H1 (cell line): ENCODE measurements around the gene GNG13. TPM values are rescaled to one million over a fixed set of nuclear protein-coding genes. Genes with fewer than 3 reads are reported as not detected.
A peak's percentile ranks its signal among the peaks of the same experiment; 100 is the strongest.

ENCODE experiments used
- CTCF ChIA-PET: fragments of 300-600 bp; sonication (Branson Sonifier 250); formaldehyde crosslinking; loops from one replicate; lab custom pipeline; 2021; ENCODE audit not compliant: partially characterized antibody; lab: Charles Lee
- POLR2A ChIA-PET: fragments of 300-600 bp; sonication (Branson Sonifier 250); formaldehyde crosslinking; loops from one replicate; lab custom pipeline; 2021; ENCODE audit warnings: inconsistent platforms; ENCODE audit not compliant: partially characterized antibody; lab: Charles Lee
- DNase-seq, 2 experiments: peaks; one replicate each; pipeline versions ENCODE4 v3.0.0 to v3.0.0-alpha.2; 2010 to 2022; ENCODE audit warnings: low spot score in 2 of 2, low read depth in 1 of 2, mixed read lengths in 1 of 2
- FAIRE-seq: peaks from 2 replicates; lab custom pipeline; 2011; peaks lifted over from hg19 to GRCh38; lab: Jason Lieb, UNC
- H2AFZ ChIP-seq: 2 replicates; pipeline ENCODE4 v1.8.1; 2012; ENCODE audit warnings: low read length, inconsistent platforms
- H2AK5ac ChIP-seq: 2 replicates; pipeline ENCODE4 v1.6.1; 2013; ENCODE audit warnings: low read depth, low read length
- H2BK120ac ChIP-seq: replicated peaks from 2 replicates; pipeline ENCODE3; 2013; ENCODE audit warnings: low read depth, low read length, inconsistent platforms
- H2BK12ac ChIP-seq: 2 replicates; pipeline ENCODE4 v1.6.1; 2013; ENCODE audit warnings: low read depth, low read length
- H2BK15ac ChIP-seq: 2 replicates; pipeline ENCODE4 v1.6.1; 2013; ENCODE audit warnings: low read length
- H2BK20ac ChIP-seq: 2 replicates; pipeline ENCODE4 v1.6.1; 2013; ENCODE audit warnings: low read length
- H2BK5ac ChIP-seq: 2 replicates; pipeline ENCODE4 v1.6.1; 2013; ENCODE audit warnings: low read depth, low read length
- H3K14ac ChIP-seq: 2 replicates; pipeline ENCODE4 v1.6.1; 2013; ENCODE audit warnings: inconsistent platforms; ENCODE audit not compliant: insufficient read length
- H3K18ac ChIP-seq: 2 replicates; pipeline ENCODE4 v1.6.1; 2013; ENCODE audit warnings: low read length; ENCODE audit errors: extremely low read depth
- H3K23ac ChIP-seq: 2 replicates; pipeline ENCODE4 v1.6.1; 2013; ENCODE audit warnings: inconsistent platforms; ENCODE audit not compliant: insufficient read length
- H3K23me2 ChIP-seq: 2 replicates; pipeline ENCODE4 v1.6.1; 2013; ENCODE audit warnings: low read depth, low read length
- H3K27ac ChIP-seq: 2 replicates; pipeline ENCODE4 v1.6.1; 2011; ENCODE audit warnings: low read depth, low read length, inconsistent platforms
- H3K27me3 ChIP-seq, 4 experiments: replicated peaks in 1 of 4; 1 replicate in 1 of 4; 2 replicates in 3 of 4; pipeline versions ENCODE4 v1.6.1 to v1.8.1; 2011 to 2013; ENCODE audit warnings: low read length in 3 of 4, mild to moderate bottlenecking in 3 of 4, inconsistent platforms in 2 of 4, mixed read lengths in 2 of 4, moderate library complexity in 1 of 4; ENCODE audit not compliant: control insufficient read depth in 3 of 4, insufficient read depth in 3 of 4; ENCODE audit errors: extremely low read depth in 1 of 4
- H3K36me3 ChIP-seq, 4 experiments: 2 replicates each; pipeline versions ENCODE4 v1.6.1 to v1.8.1; 2011 to 2013; ENCODE audit warnings: mild to moderate bottlenecking in 4 of 4, low read length in 3 of 4, moderate library complexity in 2 of 4, control low read depth in 1 of 4, inconsistent platforms in 1 of 4; ENCODE audit not compliant: insufficient read depth in 4 of 4, control insufficient read depth in 2 of 4
- H3K4ac ChIP-seq: replicated peaks from 2 replicates; pipeline ENCODE3; 2013; ENCODE audit warnings: low read length, low read depth, mixed read lengths, inconsistent platforms; ENCODE audit not compliant: insufficient read length
- H3K4me1 ChIP-seq, 4 experiments: replicated peaks in 1 of 4; 1 replicate in 1 of 4; 2 replicates in 3 of 4; pipeline versions ENCODE4 v1.6.1 to v1.8.1; 2011 to 2013; ENCODE audit warnings: low read length in 3 of 4, inconsistent platforms in 2 of 4, mixed read lengths in 1 of 4; ENCODE audit not compliant: insufficient read depth in 4 of 4, control insufficient read depth in 3 of 4
- H3K4me2 ChIP-seq, 2 experiments: 2 replicates each; pipeline versions ENCODE4 v1.6.1 to v1.8.1; 2011 to 2013; ENCODE audit warnings: low read depth in 2 of 2, low read length in 2 of 2, control low read depth in 1 of 2, inconsistent platforms in 1 of 2, mild to moderate bottlenecking in 1 of 2; ENCODE audit not compliant: insufficient read depth in 1 of 2
- H3K4me3 ChIP-seq, 4 experiments: fragments of 200-600, 300-600 bp in 1 of 4; sonication (generic), shearing (Covaris generic), sonication (Bioruptor Twin) in 1 of 4; 2 replicates each; pipeline versions ENCODE4 v1.5.1 to v1.8.1; 2011 to 2016; ENCODE audit warnings: low read length in 4 of 4, low read depth in 3 of 4, control low read depth in 2 of 4, inconsistent platforms in 2 of 4, mild to moderate bottlenecking in 2 of 4, mixed read lengths in 1 of 4, moderate library complexity in 1 of 4; ENCODE audit not compliant: insufficient read depth in 2 of 4; ENCODE audit errors: extremely low read depth in 1 of 4
- H3K56ac ChIP-seq: replicated peaks from 2 replicates; pipeline ENCODE3; 2013; ENCODE audit warnings: low read depth, mild to moderate bottlenecking, mixed read lengths, low read length, inconsistent platforms; ENCODE audit not compliant: insufficient read length
- H3K79me1 ChIP-seq: 2 replicates; pipeline ENCODE4 v1.6.1; 2013; ENCODE audit warnings: low read depth, low read length, control low read depth
- H3K79me2 ChIP-seq, 2 experiments: 2 replicates each; pipeline versions ENCODE4 v1.6.1 to v1.8.1; 2012 to 2013; ENCODE audit warnings: low read length in 2 of 2, mild to moderate bottlenecking in 2 of 2, inconsistent platforms in 1 of 2; ENCODE audit not compliant: insufficient read depth in 2 of 2, control insufficient read depth in 1 of 2
- H3K9ac ChIP-seq, 4 experiments: replicated peaks in 1 of 4; 1 replicate in 1 of 4; 2 replicates in 3 of 4; pipeline versions ENCODE4 v1.6.1 to v1.8.1; 2011 to 2013; ENCODE audit warnings: low read depth in 3 of 4, low read length in 3 of 4, control low read depth in 2 of 4, mild to moderate bottlenecking in 2 of 4, moderate library complexity in 2 of 4, inconsistent platforms in 1 of 4; ENCODE audit errors: extremely low read depth in 1 of 4
- H3K9me3 ChIP-seq, 2 experiments: 2 replicates each; pipeline versions ENCODE4 v1.6.1 to v1.8.1; 2012 to 2013; ENCODE audit warnings: mild to moderate bottlenecking in 2 of 2, moderate library complexity in 2 of 2, control low read depth in 1 of 2, inconsistent platforms in 1 of 2, low read depth in 1 of 2, low read length in 1 of 2, mixed read lengths in 1 of 2; ENCODE audit not compliant: insufficient read depth in 2 of 2
- H4K20me1 ChIP-seq, 2 experiments: replicated peaks in 1 of 2; 2 replicates each; pipeline versions ENCODE3 to v1.8.1; 2011 to 2013; ENCODE audit warnings: inconsistent platforms in 2 of 2, low read length in 2 of 2, mild to moderate bottlenecking in 1 of 2; ENCODE audit not compliant: insufficient read depth in 2 of 2, control insufficient read depth in 1 of 2
- H4K5ac ChIP-seq: 2 replicates; pipeline ENCODE4 v1.6.1; 2013; ENCODE audit warnings: low read length, low read depth, mixed read lengths, inconsistent platforms; ENCODE audit not compliant: insufficient read length
- H4K8ac ChIP-seq: 2 replicates; pipeline ENCODE4 v1.8.0; 2013; ENCODE audit warnings: mild to moderate bottlenecking, moderate library complexity, low read length, inconsistent platforms; ENCODE audit not compliant: insufficient read depth; ENCODE audit errors: extremely low read depth
- H4K91ac ChIP-seq: replicated peaks from 2 replicates; pipeline ENCODE3; 2013; ENCODE audit warnings: low read length, mixed read lengths, inconsistent platforms; ENCODE audit not compliant: insufficient read length
- CREB1 ChIP-seq: IDR thresholded peaks from 2 replicates; pipeline ENCODE4 v1.6.1; 2012; ENCODE audit warnings: inconsistent platforms
- CTBP2 ChIP-seq: IDR thresholded peaks from 2 replicates; pipeline ENCODE4 v1.7.0; 2011; ENCODE audit warnings: borderline replicate concordance, mild to moderate bottlenecking, moderate library complexity, mixed read lengths, low read length; ENCODE audit not compliant: insufficient read depth, insufficient read length
- CTCF ChIP-seq, 3 experiments: IDR thresholded peaks; 1 replicate in 2 of 3; 2 replicates in 1 of 3; pipeline versions ENCODE4 v1.5.1 to v1.6.1; 2011; ENCODE audit warnings: low read length in 3 of 3, mild to moderate bottlenecking in 3 of 3, inconsistent platforms in 2 of 3, low read depth in 1 of 3, moderate library complexity in 1 of 3; ENCODE audit not compliant: insufficient read depth in 1 of 3; ENCODE audit errors: control extremely low read depth in 1 of 3
- RXRA ChIP-seq: IDR thresholded peaks from 2 replicates; pipeline ENCODE4 v1.6.1; 2011; ENCODE audit warnings: low read depth, mild to moderate bottlenecking, low read length, moderate library complexity; ENCODE audit not compliant: insufficient read depth
- SIRT6 ChIP-seq: IDR thresholded peaks from one replicate; pipeline ENCODE4 v1.7.1; 2012; ENCODE audit warnings: low read length, inconsistent platforms
- SP4 ChIP-seq: IDR thresholded peaks from 2 replicates; pipeline ENCODE4 v1.6.1; 2012; ENCODE audit warnings: low read length, inconsistent platforms
- ZNF274 ChIP-seq: IDR thresholded peaks from 2 replicates; pipeline ENCODE4 v1.7.0; 2012; ENCODE audit warnings: low read length, borderline replicate concordance; ENCODE audit errors: extremely low read depth
- WGBS, 2 experiments: shearing (Covaris generic) in 1 of 2; methylation state at CpG; one replicate each; pipeline versions ENCODE4 v1.1.6 to v1.1.7; 2013 to 2015; ENCODE audit warnings: low lambda C conversion rate in 2 of 2, mixed read lengths in 2 of 2, inconsistent platforms in 1 of 2, low coverage in 1 of 2, missing lambda C conversion rate in 1 of 2; ENCODE audit not compliant: insufficient replicate concordance in 2 of 2, insufficient coverage in 1 of 2, insufficient read length in 1 of 2; ENCODE audit errors: extremely low coverage in 1 of 2, missing lambda C conversion rate in 1 of 2; 5-methylcytosine and 5-hydroxymethylcytosine counted together
- polyA plus RNA-seq, 7 experiments: library from polyadenylated mRNA; depleted of rRNA in 3 of 7; stranded (reverse) in 5 of 7; unstranded in 2 of 7; fragments of >200 nt in 5 of 7; fragments of 200-250 nt in 2 of 7; gene quantifications; 1 replicate in 5 of 7; 2 replicates in 1 of 7; 4 replicates in 1 of 7; pipeline versions ENCODE4 v1.2.1 to v1.2.3, GENCODE V29; 2011 to 2013; ENCODE audit warnings: missing spikeins in 2 of 7, mixed read lengths in 2 of 7
- total RNA-seq: library from RNA; stranded (reverse); fragmentation: NEBNext Ultra II Directional; extraction: Animal tissue kit (Norgen Biotek cat#: 25700); gene quantifications from 2 replicates; pipeline ENCODE4 v1.2.1, GENCODE V29; 2021

GNG13 gene
- total and polyA plus RNA-seq, 2 of the 8 experiments (the other 6 are each of a cell fraction or from before 2014, with no cell fraction given): not detected

DNA sequence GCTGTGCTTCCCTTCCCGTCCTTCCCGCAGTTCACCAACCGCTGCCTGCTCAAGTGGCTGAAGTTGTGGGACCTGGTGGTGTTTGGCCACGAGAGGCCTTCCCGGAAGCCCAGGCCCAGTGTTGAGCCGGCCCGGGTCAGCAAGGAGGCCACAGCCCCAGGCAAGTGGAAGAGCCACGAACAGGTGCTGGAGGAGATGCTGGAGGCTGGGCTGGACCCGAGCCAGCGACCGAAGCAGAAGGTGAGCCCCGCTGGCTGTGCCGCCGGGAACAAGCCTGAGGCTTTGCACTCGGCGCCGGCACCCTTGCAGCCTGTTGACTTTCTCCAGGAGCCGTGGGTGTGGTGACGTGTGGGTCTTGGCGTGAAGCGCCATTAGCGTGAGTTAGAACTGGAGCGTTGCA lies 9.4 kb downstream of the GNG13 start:
- Histone ChIP-seq H3K14ac (no peak overlapping the region), H2AK5ac (no peak overlapping the region), H2BK15ac (no peak overlapping the region), H3K79me2 (peaks cover 0 to 16% of the 10 kb centered on the region in 2 experiments; a peak in 1 of 4 replicates), H4K8ac (peak overlapping the region; percentile 41; the same call in 1 of the 2 replicates), H3K36me3 (peaks cover 5 to 46% (median 14%) of the 10 kb centered on the region in 4 experiments; a peak in 5 of 8 replicates), H2BK12ac (no peak overlapping the region), H2BK20ac (no peak overlapping the region), H3K4me3 (no peak overlapping the region), H4K20me1 (peaks cover 3 to 31% of the 10 kb centered on the region in 2 experiments), H3K4ac (no peak overlapping the region), H3K18ac (no peak overlapping the region), H3K79me1 (peaks cover 5% of the 10 kb centered on the region; the same call in 1 of the 2 replicates), H3K4me1 (peaks cover 0 to 9% (median 5%) of the 10 kb centered on the region in 4 experiments; a peak in 4 of 7 replicates), H3K23ac (no peak overlapping the region), H3K23me2 (peaks cover 9% of the 10 kb centered on the region; the same call in 1 of the 2 replicates), H2BK120ac (no peak overlapping the region), H4K5ac (no peak overlapping the region), H3K4me2 (no peak overlapping the region), H3K56ac (no peak overlapping the region), H4K91ac (no peak overlapping the region), H3K9me3 (no peaks in the 10 kb centered on the region), H3K27ac (no peak overlapping the region), H2AFZ (no peak overlapping the region), H3K27me3 (no peaks in the 10 kb centered on the region), H3K9ac (no peak overlapping the region), H2BK5ac (no peak overlapping the region)
- no peak for FAIRE-seq
- POLR2A ChIA-PET: interaction anchor here (0.7 to 3.0 kb wide), 2 partner anchors 10 to 114 kb away, joined by 3 to 20 read pairs; partner anchors contain the start of gene GNG13
- CTCF ChIA-PET: interaction anchor here (0.8 to 13.7 kb wide), 2 partner anchors 46 to 69 kb away, joined by 3 to 424 read pairs; partner anchors contain the start of genes ANTKMT, CCDC78, HAGHL and METRN
- DNase-seq: no peak
- TF ChIP-seq RXRA: no peak
- no peak for TF ChIP-seq CTCF (IDR thresholded peaks at IDR 0.05; ENCODE audit: control extremely low read depth in 1 of 3, insufficient read depth in 1 of 3, low read depth in 1 of 3, low read length in 3 of 3)
- no peak for TF ChIP-seq CREB1
- no peak for TF ChIP-seq SP4
- TF ChIP-seq SIRT6: no peak
- no peak for TF ChIP-seq ZNF274
- TF ChIP-seq CTBP2: no peak
- 94% methylated on average over 23 of the region's 23 CpGs; no CpG with 5 or more reads in 1 of the 2 experiments for WGBS, 2 experiments
